Esophagus muscularis mucosa (tissue), 4 donors: ENCODE measurements around the gene RCN2.

Experiments
- CTCF ChIP-seq, 3 experiments: fragments of 200-600 bp in 2 of 3; fragments of 450-650 bp in 1 of 3; sonication (generic) in 2 of 3; IDR thresholded peaks; one replicate each; pipeline ENCODE4 v1.5.1; 2017 to 2019; ENCODE audit warnings: antibody characterized with exemption in 3 of 3, mild to moderate bottlenecking in 2 of 3, moderate library complexity in 1 of 3
- EP300 ChIP-seq: sonication (generic); formaldehyde crosslinking; IDR thresholded peaks from one replicate; pipeline ENCODE4 v1.6.1; 2017; ENCODE audit warnings: antibody characterized with exemption
- POLR2A ChIP-seq: fragments of 450-650 bp; IDR thresholded peaks from one replicate; pipeline ENCODE4 v1.6.1; 2017; ENCODE audit warnings: antibody characterized with exemption, moderate library complexity, mild to moderate bottlenecking, low read depth

GRCh38 chr15:76953913-76954312 lies 22.4 kb downstream of the RCN2 start:
- TF ChIP-seq CTCF (IDR thresholded peaks at IDR 0.05): no peak
- no peak for TF ChIP-seq EP300
- no peak for TF ChIP-seq POLR2A
